ENCODE data around the gene ADAMTS2. TPM values are rescaled to one million over a fixed set of nuclear protein-coding genes. Genes with fewer than 3 reads are reported as not detected.

Gene ADAMTS2
- total RNA-seq, 1 experiment from 2014 or later = not detected

GRCh38 chr5:179258922-179259730 is 86.1 kb downstream of the ADAMTS2 start:
- no TSS peak for BruUV-seq (replicated peaks)
- CTCF ChIA-PET = no interaction called here
- no peak for DNase-seq
- Mint-ChIP-seq H3K27ac (ENCODE audit: unreplicated experiment) (no peak overlapping the region), H3K4me3 (ENCODE audit: low read depth, unreplicated experiment) (no peak overlapping the region), H3K27me3 (ENCODE audit: unreplicated experiment) (no peaks in the 10 kb centered on the region), H3K36me3 (ENCODE audit: insufficient read depth, unreplicated experiment) (no peaks in the 10 kb centered on the region), H3K4me1 (ENCODE audit: low read depth, unreplicated experiment) (no peaks in the 10 kb centered on the region), H3K9me3 (ENCODE audit: low read depth, unreplicated experiment) (peaks cover 15% of the 10 kb centered on the region)
- intact Hi-C loops (cut with micrococcal nuclease; ENCODE audit: unreplicated experiment) = no loop called here
- TF ChIP-seq CTCF (IDR thresholded peaks at IDR 0.05; ENCODE audit: unreplicated experiment) = no peak

- DNase-seq = no peak
- TF ChIP-seq CTCF (IDR thresholded peaks at IDR 0.05; ENCODE audit: unreplicated experiment) = no peak
- peaks cover 17% of the 10 kb centered on the region for H3K9me3 Mint-ChIP-seq (ENCODE audit: low read depth, unreplicated experiment)
- no peak overlapping the region for H3K27ac Mint-ChIP-seq (ENCODE audit: unreplicated experiment)
- no TSS peak for BruUV-seq (replicated peaks)
- H3K27me3 Mint-ChIP-seq (ENCODE audit: unreplicated experiment) = no peaks in the 10 kb centered on the region
- H3K4me1 Mint-ChIP-seq (ENCODE audit: low read depth, unreplicated experiment) = no peaks in the 10 kb centered on the region
- H3K4me3 Mint-ChIP-seq (ENCODE audit: low read depth, unreplicated experiment) = no peak overlapping the region
- H3K36me3 Mint-ChIP-seq (ENCODE audit: insufficient read depth, unreplicated experiment) = no peaks in the 10 kb centered on the region
- intact Hi-C loops (cut with micrococcal nuclease; ENCODE audit: unreplicated experiment) = no loop called here
- CTCF ChIA-PET = no interaction called here
These were observed 87.0 kb downstream of the ADAMTS2 start for GRCh38 chr5:179258001-179258921.

- Mint-ChIP-seq H3K4me1 (ENCODE audit: low read depth, unreplicated experiment) (no peaks in the 10 kb centered on the region), H3K27me3 (ENCODE audit: unreplicated experiment) (no peaks in the 10 kb centered on the region), H3K4me3 (ENCODE audit: low read depth, unreplicated experiment) (no peak overlapping the region), H3K9me3 (ENCODE audit: low read depth, unreplicated experiment) (peaks cover 17% of the 10 kb centered on the region), H3K27ac (ENCODE audit: unreplicated experiment) (no peak overlapping the region), H3K36me3 (ENCODE audit: insufficient read depth, unreplicated experiment) (no peaks in the 10 kb centered on the region)
- CTCF ChIA-PET = no interaction called here
- no peak for TF ChIP-seq CTCF (IDR thresholded peaks at IDR 0.05; ENCODE audit: unreplicated experiment)
- DNase-seq = no peak
- intact Hi-C loops (cut with micrococcal nuclease; ENCODE audit: unreplicated experiment) = no loop called here
- BruUV-seq (replicated peaks) = no TSS peak
These were observed 88.0 kb downstream of the ADAMTS2 start for GRCh38 chr5:179257176-179257682.

GRCh38 chr5:179256328-179257175 is 88.7 kb downstream of the ADAMTS2 start:
- BruUV-seq (replicated peaks) = no TSS peak
- peaks cover 17% of the 10 kb centered on the region for H3K9me3 Mint-ChIP-seq (ENCODE audit: low read depth, unreplicated experiment)
- intact Hi-C loops (cut with micrococcal nuclease; ENCODE audit: unreplicated experiment) = no loop called here

More at GRCh38 chr5:179256328-179257175, 88.7 kb downstream of the ADAMTS2 start:
- CTCF ChIA-PET = no interaction called here
- no peak for TF ChIP-seq CTCF (IDR thresholded peaks at IDR 0.05; ENCODE audit: unreplicated experiment)
- H3K4me3 Mint-ChIP-seq (ENCODE audit: low read depth, unreplicated experiment) = no peak overlapping the region
- no peaks in the 10 kb centered on the region for H3K27me3 Mint-ChIP-seq (ENCODE audit: unreplicated experiment)
- H3K4me1 Mint-ChIP-seq (ENCODE audit: low read depth, unreplicated experiment) = no peaks in the 10 kb centered on the region
- H3K36me3 Mint-ChIP-seq (ENCODE audit: insufficient read depth, unreplicated experiment) = no peaks in the 10 kb centered on the region
- no peak for DNase-seq
- H3K27ac Mint-ChIP-seq (ENCODE audit: unreplicated experiment) = no peak overlapping the region
